NT2/D1 (cell line): Measurements from ENCODE around the gene C19orf33.

ENCODE experiments used
- SUZ12 ChIP-seq: IDR thresholded peaks from 2 replicates; pipeline ENCODE4 v1.6.1; 2011; ENCODE audit not compliant: insufficient read length, insufficient read depth; ENCODE audit errors: extremely low read depth
- YY1 ChIP-seq: IDR thresholded peaks from 2 replicates; pipeline ENCODE4 v1.6.1; 2011; ENCODE audit not compliant: insufficient read length, insufficient read depth

GRCh38 chr19:38298821-38299680, 5.0 kb upstream of the C19orf33 start:
- TF ChIP-seq YY1 (no peak), SUZ12 (no peak)
